HG02943 (cell line): ENCODE results near the gene PTPRM.

Source experiments
- ATAC-seq: cut with Tn5 transposase; IDR thresholded peaks from one replicate; pipeline ENCODE4 v1.9.1; 2021; ENCODE audit warnings: mild to moderate bottlenecking, low read depth, moderate library complexity; ENCODE audit not compliant: unreplicated experiment

PTPRM gene

DNA sequence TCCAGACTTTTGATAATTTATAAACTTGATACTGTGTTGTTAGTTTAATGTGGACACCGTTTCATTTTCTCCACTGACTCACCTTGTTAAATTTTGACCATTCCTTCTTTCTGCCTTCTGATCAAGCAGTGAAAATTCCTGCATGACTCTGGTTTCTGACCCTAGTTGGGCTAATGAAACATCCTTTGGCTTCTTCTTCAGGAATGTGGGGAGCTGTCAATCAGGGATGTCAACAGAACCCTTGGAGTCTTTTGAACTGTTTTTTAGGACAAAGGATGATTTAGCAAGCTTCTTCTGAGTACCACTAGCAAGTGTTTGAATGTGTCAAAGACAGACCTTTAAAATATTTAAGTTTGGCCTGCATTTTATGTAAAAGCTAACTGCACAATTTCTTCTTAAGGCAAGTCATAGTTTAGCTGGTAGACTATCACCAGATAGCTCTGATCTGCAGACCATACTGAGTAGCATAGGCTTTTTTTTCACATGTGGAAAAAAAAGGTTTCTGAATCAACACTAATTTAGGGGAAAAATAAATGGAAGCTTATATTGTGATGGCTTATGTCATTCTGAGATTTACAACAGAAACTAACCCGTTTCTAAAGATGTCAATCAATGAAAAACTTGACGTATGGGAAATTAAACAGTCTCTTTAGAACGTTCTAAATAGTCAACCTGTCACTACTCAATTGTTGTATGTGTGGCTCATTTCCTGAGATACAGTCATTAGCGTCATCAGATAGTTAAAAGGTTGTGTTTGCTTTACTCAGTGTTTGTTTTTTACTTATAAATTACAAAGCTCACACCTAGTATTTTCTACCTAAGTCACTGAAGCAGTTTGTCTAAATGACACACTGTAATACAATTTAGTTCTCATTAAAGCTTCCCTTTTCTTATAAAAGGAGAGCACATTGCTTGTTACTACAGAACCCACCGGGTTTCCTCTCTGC is 311.4 kb downstream of the PTPRM start:
- no peak for ATAC-seq

DNA sequence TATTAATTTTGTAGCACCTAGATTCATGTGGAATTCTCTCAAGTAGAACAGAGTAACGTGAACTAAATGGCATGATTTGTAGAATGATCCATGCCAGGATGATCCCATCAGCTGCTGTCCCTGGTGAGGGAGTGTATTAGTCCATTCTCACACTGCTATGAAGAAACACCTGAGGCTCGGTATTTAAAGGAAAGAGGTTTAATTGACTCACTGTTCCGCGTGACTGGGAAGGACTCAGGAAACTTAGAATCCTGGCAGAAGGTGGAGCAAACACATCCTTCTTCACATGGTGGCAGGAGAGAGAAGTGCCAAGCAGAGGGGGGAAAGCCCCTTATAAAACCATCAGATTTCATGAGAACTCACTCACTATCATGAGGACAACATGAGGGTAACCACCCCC is 312.6 kb downstream of the PTPRM start:
- ATAC-seq, result no peak

DNA sequence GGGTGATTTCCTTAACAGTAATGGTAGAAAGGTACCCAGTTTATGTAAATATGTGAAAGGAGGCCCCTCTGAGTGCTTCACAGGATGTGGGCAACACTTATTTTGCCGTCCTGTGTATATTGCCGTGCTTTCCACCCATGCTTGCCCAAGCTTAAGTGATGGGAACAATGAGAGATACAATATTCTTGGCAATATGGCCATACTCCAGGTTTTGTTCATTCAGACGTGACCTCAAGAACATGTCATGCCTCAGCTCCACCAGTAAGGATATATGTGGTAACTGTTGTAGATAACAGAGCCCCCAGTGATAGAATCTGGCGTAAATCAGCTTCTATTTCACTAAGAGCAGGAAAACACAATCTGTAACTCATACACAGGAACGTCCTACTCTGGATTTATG is 318.7 kb downstream of the PTPRM start:
- no peak for ATAC-seq

DNA sequence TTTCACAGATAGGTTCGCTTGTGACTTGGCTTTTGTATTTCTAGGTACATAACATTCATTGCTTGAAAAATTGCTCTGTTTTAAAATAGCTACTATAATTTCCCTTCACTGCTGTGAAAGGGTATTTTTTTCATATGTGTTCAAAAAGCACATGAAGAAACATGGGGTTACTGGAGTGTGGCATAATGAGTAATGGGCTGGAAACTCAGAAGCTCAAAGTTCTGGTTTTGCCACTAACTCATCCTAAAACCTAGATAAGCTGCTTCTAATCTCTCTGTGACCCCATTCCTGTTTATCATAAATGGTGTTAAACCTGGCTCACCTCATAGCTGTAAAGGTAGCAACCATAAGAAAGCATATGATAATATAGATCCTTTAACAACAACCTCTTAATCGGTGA is 319.3 kb downstream of the PTPRM start:
- no peak for ATAC-seq

DNA sequence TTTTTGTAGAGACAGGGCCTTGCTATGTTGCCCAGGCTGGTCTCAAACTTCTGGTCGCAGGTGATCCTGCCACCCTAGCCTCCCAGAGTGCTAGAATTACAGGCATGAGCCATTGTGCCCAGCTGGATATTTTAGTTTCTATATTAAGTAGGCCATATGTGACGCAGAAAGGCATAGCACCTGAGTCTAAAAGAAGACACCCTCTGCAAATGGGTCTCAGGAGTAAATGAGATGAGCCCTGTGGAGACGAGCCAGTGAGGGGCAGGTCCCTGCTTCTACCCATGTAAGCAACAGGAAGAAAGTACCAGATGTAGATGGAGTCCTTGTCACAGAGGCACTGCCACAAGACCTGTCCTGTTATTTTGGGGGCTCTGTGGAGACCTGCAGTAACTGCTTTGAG is 322.4 kb downstream of the PTPRM start:
- ATAC-seq, result no peak

DNA sequence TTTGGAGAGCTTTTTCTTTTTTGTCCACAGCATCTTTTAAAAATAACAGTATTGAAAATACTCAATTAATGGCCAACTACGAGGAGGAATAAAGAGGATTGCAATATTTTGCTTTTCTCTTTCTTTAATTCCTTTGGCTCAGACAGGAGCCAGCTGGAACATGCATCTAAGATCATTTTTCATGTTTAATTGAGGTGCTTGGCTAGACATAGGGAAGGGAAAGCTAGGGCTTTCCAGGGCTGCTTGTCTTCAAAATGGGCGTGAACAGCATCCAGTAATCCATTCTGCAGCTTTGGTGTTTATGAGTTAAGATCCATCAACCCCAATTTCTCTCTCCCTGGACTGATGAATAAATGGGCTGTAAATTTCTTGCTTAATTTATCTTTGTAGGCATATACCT is 323.0 kb downstream of the PTPRM start:
- ATAC-seq, result no peak

DNA sequence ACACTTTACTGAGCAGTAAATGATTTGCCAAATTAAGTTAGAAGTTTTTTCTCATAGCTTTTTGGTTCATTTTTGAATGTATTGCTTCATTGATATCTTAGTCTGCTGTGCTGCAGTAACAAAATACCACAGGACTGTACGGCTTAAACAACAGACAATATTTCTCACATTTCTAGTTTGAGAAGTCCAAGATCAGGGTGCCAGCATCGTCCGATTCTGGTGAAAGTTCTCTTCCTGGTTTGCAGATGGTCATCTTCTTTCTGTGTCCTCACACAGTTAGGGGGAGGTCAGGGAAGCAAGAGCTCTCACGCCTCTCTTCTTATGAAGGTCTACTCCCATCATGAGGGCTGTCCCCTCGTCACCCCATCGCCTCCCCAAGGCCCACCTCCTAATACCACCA is 325.4 kb downstream of the PTPRM start:
- no peak for ATAC-seq

DNA sequence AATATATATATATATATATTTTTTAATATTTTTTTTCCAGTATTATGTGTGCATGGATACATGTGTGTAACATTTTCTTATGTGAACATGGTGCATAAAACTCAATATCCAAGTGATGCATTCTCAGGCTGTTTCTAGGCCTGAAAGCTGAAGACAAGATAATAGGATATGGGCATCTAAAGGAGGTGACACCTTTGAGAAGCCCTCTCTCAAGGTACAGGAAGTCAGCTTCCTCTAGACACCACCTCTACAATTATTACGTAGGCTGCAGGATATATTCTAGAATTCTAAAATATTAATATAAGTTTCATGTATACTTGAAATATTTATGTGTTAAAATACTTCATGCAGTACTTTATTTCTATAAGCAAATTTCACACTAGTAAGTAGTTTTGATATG is 327.5 kb downstream of the PTPRM start:
- ATAC-seq, result no peak

DNA sequence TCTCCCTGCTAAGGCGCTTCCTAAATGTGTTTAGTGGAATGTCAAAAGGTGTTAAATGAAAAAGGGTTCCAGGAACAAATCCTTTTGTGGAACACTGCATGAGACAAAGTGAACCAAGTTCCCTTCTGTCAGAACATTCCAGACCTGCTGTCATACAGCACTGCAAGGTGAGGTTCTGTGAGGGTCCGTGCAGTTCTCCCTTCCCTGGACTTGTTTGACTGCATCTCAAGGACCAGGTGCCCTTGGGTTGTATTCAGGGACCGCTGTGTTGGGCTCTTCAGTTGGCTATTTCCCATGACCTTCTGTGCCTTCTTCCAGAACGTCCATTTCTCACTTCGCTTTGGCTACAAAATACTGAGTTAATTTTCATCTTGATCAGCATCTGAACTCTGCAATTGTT is 328.2 kb downstream of the PTPRM start:
- no peak for ATAC-seq

DNA sequence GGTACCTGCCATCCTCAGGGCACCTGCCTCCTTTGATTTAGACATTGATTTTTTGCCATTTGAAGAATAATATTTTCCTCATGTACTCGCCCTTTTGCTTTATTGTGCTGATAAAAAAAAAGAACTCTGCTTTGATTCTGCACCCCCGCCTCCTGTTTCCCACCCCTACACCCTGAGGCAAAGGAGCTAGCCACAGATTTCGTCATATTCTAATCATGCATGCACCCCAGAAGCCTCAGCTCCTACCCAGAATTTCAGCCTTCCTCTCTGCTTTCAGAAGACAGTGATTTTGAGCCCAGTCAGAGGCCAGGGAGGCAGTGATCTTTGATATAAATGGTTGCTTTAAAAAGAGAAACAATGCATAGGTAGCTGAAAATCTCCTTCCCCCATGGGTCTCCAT is 329.0 kb downstream of the PTPRM start:
- no peak for ATAC-seq

DNA sequence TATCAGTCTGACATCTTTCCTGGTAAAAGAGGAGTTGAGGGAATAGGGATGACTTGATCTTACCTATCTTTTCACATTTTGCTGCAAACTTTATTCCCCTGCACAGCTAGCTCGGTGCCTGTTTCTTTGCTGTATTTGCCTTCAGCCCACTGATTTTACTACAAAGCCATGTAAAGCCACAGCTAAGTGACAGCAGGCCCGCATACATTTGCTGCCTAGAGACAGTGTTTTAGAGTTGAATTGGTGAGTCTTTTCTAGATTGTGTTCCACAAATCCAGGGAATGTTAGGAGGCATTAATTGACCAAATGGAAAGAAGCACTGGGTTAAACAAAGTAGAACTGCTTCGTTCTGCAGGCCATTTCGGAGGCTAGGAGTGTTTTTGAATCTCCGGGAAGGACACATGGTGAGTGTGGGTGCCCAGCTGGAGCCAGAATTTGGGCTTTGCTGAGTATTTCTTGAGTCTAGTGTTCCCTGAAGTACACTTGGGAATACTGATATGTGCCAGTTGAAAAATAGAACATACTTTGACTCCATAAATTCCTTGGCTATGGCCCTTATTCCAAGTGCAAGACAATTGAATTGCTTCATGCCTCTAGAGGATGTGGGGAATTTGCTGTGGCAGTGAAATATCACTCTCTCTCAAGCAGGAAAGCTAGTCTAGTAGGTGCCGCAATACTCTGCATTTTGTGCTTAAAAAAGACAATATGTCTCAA is 329.8 kb downstream of the PTPRM start:
- no peak for ATAC-seq

DNA sequence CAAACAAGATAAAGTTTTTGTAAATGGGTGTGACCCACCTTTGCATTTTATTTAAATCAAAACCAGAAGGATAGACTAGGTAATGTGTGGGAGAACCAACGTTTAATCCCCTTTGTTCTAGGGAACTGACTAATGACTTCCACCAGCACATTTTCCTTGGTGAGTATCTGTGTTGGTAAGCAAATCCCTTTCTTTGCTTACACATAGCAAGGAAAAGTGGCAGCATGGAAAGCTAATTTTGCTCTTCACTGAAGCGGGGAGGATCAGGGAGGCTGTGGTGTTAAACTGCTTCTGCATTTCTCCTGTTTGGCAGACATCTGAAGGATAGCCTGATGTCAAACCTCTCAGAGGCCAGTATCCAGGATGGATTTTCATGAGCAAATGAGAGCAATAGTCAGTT is 331.1 kb downstream of the PTPRM start:
- no peak for ATAC-seq

DNA sequence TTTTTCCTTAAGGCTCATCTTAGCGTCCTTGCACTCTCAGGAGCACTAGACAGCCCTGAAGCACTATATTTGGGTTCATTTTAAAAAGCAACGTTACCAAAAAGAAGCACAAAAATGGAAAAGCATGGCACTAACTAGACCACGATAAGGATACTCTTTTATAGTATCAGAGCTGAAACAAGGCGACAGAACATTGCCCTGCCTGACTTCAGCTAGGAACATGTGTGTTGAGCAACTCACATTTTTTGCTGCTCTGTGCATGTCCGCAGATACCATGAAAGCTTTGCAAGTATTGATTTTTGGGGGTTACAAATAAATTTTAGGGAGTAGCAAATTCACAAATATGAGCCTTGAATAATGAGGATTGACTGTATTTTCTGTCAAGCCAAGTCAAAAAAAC is 332.0 kb downstream of the PTPRM start:
- ATAC-seq, result no peak

DNA sequence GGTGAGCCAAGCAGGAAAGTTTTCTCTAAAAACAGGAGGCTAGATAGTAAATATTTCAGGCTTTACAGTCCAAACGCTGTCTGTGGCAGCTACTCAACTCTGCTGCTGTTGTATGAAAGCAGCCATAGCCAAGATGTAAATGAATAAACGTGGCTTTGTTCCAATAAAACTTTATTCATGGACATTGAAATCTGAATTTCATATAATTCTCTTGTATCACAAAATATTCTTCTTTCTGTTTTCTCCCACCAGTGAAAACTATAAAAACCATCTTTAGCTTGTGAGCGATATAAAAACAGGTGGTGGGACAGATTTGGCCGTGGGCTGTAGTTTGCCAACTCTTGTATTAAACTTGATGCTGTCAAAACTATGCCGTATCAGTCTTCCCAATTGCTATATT is 333.0 kb downstream of the PTPRM start:
- no peak for ATAC-seq

DNA sequence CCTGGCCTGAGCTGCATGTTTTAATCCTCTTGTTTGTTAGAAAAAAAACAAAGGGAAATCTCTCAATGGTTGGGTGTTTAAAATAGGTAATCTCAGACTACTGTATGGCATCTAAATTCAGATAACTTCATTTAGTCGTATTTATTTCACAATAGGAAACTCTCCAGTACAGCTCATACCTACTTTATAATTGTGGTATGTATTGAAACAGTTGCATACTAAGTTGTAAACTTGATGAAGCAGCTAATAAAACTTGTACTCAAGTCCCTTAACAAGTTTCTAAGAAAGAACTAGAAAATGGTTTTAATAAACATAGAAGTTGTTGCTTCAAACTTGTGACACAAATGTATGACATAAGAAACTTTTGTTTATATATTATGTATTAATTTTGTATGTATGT is 334.5 kb downstream of the PTPRM start:
- ATAC-seq, result no peak

DNA sequence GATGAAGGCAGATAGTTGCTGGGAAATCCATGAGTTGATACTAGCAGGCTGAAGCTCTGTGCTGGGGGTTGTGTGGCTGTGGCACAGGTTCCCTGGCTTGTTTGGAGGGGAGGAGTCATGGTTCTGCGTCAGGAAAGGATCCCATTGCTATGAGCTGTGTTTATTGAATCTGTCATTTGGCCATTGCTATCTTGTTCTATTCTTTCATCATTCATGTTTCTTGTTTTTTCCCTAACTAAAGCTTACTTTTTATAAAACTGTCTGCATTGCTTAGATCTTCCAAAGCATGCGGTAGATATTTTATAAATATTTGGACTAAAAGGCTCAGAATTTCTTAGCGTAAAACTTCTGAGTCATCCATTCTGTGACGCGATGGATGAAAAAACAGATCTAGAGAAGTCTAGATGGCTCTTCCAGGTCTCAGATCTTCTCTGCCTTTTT is 335.3 kb downstream of the PTPRM start:
- no peak for ATAC-seq

DNA sequence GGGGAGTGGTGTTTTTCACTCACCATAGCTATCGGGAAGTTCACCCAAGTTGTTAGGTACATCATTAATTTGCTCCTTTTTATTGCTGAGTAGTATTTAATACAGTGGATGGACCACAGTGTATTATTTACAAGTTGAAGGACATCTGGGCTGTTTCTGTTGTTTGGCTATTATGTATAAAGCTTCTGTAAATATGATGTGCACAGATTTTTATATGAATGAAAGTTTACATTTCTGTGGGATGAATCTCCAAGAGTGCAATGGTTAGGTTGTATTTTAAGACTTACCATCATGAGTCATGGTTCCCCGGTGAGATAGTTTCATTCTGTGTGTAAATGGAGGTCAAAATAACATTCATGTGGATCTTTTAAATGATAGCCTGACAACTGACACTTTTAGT is 337.4 kb downstream of the PTPRM start:
- no peak for ATAC-seq

DNA sequence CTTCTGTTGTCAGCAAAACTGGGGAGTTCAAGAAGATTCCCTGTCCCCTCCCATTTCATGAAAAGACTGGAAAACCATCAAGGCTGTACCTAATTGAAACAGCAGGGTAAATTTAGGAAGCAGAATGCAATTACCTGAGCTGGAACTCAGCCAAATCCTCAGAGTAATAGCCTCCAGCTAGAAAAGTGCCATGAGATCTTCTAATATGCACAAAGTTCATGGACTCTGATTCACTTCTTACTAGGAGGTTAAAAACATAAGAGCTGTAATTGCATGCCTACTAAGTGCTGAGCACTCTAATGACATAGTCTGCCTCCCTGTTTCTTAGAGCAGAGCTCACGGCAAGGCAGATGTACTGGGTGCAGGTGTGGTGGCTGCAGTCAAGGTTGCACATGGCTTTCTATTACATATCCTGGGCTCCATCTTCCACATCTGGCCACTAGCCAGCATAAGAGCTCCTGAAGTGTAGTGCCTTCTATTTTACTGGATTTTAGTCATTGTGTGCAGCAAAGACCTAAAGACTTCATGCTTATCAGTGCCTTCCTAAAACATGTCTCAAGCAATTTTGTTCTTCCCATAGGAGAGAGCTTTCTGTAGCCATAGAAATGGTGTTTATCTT is 341.7 kb downstream of the PTPRM start:
- ATAC-seq, result no peak

DNA sequence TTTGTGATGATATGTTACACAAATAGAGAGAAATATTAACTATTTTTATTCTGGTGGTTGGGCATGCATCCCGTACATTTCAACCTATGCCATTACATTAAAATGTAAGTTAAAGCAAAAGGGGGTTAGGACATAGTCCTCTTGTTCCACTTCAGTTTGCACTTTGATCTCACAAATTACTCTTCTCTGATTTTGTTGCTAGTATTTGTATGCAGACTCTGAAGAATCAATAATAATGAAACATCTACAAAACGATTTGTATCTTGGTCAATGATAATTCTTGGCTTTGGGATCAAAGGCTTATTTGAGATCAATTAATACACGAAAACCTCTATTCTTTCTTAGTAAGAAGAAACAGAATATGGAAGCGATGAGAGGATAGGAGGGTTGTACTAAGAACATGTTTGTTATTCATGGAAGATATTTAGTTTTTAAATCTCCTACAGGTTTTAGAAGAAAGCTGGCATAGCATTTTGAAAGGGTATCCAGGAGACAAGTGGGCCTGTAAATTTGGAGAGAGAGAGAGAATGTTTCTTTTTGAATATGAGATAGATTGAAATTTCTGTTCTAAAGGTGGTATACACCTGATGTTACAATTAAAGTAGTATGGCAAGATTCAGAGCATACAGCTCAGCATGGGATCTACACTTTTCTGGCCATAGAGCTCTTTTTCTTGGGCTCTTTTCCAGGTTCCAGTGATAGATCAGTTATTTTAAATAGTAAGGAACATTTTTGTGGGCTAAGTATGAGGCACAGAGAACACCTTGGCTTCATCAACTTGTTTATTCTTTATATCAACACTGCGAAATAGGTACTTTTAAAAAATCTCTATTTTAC is 347.9 kb downstream of the PTPRM start:
- no peak for ATAC-seq

DNA sequence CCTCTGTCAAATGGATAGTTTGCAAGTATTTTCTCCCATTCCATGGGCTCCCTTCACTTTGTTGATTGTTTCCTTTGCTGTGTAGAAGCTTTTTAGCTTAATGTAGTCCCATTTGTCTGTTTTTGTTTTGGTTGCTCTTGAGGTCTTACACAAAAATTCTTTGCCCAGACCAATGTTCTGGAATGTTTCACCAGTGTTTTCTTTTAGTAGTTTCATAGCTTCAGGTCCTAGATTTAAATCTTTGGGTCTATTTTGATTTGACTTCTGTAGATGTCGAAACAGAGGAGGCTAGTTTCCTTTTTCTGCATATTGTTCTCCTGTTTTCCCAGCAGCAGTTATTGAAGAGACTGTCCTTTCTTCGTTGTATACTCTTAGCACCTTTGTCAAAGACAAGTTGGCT is 351.6 kb downstream of the PTPRM start:
- no peak for ATAC-seq

DNA sequence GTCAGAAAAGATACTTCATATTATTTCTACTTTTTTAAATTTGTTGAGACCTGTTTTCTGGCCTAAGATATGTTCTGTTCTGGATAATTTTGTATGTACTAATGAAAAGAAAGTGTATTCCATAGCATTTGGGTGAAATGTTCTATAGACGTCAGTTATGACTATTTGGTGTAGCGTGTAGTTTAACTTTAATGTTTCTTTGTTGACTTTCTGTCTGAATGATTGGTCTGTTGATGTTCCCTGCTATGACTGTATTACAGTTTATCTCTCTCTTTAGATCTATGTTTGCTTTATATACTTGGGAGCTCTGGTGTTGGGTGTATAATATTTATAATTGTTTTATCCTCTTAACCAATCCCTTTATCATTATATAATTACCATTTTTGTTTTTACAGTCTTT is 352.4 kb downstream of the PTPRM start:
- no peak for ATAC-seq
